K562 (cell line): ENCODE measurements around the gene KCND1. TPM values are rescaled to one million over a fixed set of nuclear protein-coding genes. Genes with fewer than 3 reads are reported as not detected.

Experiments
- EWSR1 ChIP-seq: fragments of 450-650 bp; IDR thresholded peaks from 2 replicates; pipeline ENCODE4 v1.6.1; 2018; ENCODE audit warnings: borderline replicate concordance, mild to moderate bottlenecking, low read depth, moderate library complexity; ENCODE audit not compliant: partially characterized antibody
- GTF2F1 ChIP-seq: IDR thresholded peaks from 2 replicates; pipeline ENCODE4 v1.6.1; 2011; ENCODE audit warnings: low read depth, low read length, improper control_type of control experiment
- HDGF ChIP-seq: fragments of 450-650 bp; IDR thresholded peaks from 2 replicates; pipeline ENCODE4 v1.6.1; 2016
- LCOR ChIP-seq: sonication (generic); formaldehyde crosslinking; IDR thresholded peaks from 2 replicates; pipeline ENCODE4 v1.8.0; 2022; ENCODE audit warnings: mild to moderate bottlenecking, missing genetic modification reagents
- LEF1 ChIP-seq: fragments of 450-650 bp; IDR thresholded peaks from 2 replicates; pipeline ENCODE4 v1.6.1; 2016; ENCODE audit warnings: mild to moderate bottlenecking
- PHF8 ChIP-seq: fragments of 200-600 bp; sonication (generic); IDR thresholded peaks from 2 replicates; pipeline ENCODE4 v1.6.1; 2012; ENCODE audit warnings: mixed run types, mild to moderate bottlenecking, inconsistent platforms, low read length, moderate library complexity, borderline replicate concordance
- POLR2H ChIP-seq: IDR thresholded peaks from 2 replicates; pipeline ENCODE4 v1.6.1; 2016; ENCODE audit warnings: missing genetic modification characterization, low read depth, mild to moderate bottlenecking, control low read depth, missing compliant biosample characterization, moderate library complexity
- TAF7 ChIP-seq: fragments of 450-650 bp; IDR thresholded peaks from 2 replicates; pipeline ENCODE4 v1.6.1; 2016; ENCODE audit warnings: missing genetic modification characterization, missing compliant biosample characterization
- ZNF407 ChIP-seq: fragments of 450-650 bp; IDR thresholded peaks from 2 replicates; pipeline ENCODE4 v1.6.1; 2016; ENCODE audit warnings: low read depth
- ZNF668 ChIP-seq: fragments of 250-450 bp; sonication (Bioruptor Pico); IDR thresholded peaks from 2 replicates; pipeline ENCODE4 v1.8.0; 2022; ENCODE audit warnings: mild to moderate bottlenecking, inconsistent platforms
- ZNF695 ChIP-seq: fragments of 450-650 bp; formaldehyde crosslinking; IDR thresholded peaks from 2 replicates; pipeline ENCODE4 v1.4.0; 2020; ENCODE audit warnings: mild to moderate bottlenecking, moderate library complexity
- polyA plus RNA-seq, 8 experiments: library from polyadenylated mRNA; depleted of rRNA in 4 of 8; stranded (reverse) in 5 of 8; unstranded in 3 of 8; fragments of >200 nt; fragmentation: Nextera tagmentation in 2 of 8; fragmentation: Illumina TruSeq in 1 of 8; extraction: Ambion mirVana in 2 of 8; extraction: Trizol in 1 of 8; gene quantifications; 2 replicates each; pipeline versions ENCODE4 v1.2.1 to v1.2.3, GENCODE V29; 2011 to 2014; ENCODE audit warnings: inconsistent platforms in 1 of 8, missing spikeins in 1 of 8
- total RNA-seq, 7 experiments: library from RNA; depleted of rRNA in 6 of 7; stranded (reverse); fragments of >200 nt in 6 of 7; fragmentation: Illumina TruSeq in 2 of 7; extraction: Trizol in 2 of 7; gene quantifications; 2 replicates each; pipeline versions ENCODE4 v1.2.1 to v1.2.3, GENCODE V29; 2011 to 2021; ENCODE audit warnings: low replicate concordance in 1 of 7
- TF ChIP-seq, protein P1 (sequence below): sonication (generic); formaldehyde crosslinking; IDR thresholded peaks from 2 replicates; pipeline ENCODE4 v1.8.0; 2023; ENCODE audit warnings: mild to moderate bottlenecking, missing genetic modification reagents
- TF ChIP-seq, protein P2 (sequence below): fragments of 450-650 bp; IDR thresholded peaks from 2 replicates; pipeline ENCODE4 v1.6.1; 2016; ENCODE audit warnings: antibody characterized with exemption
- TF ChIP-seq, protein P3 (sequence below): sonication (generic); formaldehyde crosslinking; IDR thresholded peaks from 2 replicates; pipeline ENCODE4 v1.8.1; 2022; ENCODE audit warnings: missing genetic modification reagents

Gene KCND1
- total and polyA plus RNA-seq, 9 of the 15 experiments (the other 6 are each of a cell fraction or from before 2014, with no cell fraction given) = 0.06 to 0.83 (median 0.39) TPM; not detected in 1

DNA sequence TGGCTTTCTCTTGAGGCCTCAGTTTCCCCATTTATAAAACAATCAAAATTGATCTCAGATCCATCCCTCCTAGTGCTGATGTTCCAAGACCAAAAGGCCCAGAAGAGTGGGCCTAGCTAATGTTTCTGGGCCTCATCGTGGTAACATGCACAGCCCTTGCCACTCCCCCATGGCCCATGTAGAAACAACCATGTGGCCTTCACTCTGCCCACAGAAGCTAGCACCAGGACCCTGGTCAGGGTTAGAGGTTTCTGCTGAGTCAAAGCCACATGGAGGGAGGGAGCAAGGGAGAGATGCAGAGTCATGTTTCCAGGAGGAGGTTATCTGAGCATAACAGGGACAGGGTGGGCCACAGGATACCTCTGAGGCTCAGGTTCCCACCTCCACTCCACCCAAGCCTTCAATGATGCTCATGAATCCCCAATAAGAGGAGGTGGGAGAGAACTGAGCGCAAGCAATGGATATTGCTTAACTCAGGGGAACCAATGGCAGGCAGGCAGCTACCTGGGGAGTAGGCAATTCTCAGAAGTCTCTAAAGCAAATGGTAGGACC is 31.2 kb downstream of the KCND1 start (continued):
- TF ChIP-seq ZNF407 = no peak
- TF ChIP-seq ZNF668 (CRISPR knock-in tag) = peak; percentile 86; the same call in 1 of the 2 replicates
- no peak for TF ChIP-seq ZNF695 (CRISPR knock-in tag)
- no peak for TF ChIP-seq LEF1
- no peak for TF ChIP-seq POLR2H (tag)
- TF ChIP-seq, protein P1, sequence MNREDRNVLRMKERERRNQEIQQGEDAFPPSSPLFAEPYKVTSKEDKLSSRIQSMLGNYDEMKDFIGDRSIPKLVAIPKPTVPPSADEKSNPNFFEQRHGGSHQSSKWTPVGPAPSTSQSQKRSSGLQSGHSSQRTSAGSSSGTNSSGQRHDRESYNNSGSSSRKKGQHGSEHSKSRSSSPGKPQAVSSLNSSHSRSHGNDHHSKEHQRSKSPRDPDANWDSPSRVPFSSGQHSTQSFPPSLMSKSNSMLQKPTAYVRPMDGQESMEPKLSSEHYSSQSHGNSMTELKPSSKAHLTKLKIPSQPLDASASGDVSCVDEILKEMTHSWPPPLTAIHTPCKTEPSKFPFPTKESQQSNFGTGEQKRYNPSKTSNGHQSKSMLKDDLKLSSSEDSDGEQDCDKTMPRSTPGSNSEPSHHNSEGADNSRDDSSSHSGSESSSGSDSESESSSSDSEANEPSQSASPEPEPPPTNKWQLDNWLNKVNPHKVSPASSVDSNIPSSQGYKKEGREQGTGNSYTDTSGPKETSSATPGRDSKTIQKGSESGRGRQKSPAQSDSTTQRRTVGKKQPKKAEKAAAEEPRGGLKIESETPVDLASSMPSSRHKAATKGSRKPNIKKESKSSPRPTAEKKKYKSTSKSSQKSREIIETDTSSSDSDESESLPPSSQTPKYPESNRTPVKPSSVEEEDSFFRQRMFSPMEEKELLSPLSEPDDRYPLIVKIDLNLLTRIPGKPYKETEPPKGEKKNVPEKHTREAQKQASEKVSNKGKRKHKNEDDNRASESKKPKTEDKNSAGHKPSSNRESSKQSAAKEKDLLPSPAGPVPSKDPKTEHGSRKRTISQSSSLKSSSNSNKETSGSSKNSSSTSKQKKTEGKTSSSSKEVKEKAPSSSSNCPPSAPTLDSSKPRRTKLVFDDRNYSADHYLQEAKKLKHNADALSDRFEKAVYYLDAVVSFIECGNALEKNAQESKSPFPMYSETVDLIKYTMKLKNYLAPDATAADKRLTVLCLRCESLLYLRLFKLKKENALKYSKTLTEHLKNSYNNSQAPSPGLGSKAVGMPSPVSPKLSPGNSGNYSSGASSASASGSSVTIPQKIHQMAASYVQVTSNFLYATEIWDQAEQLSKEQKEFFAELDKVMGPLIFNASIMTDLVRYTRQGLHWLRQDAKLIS = no peak
- no peak for TF ChIP-seq GTF2F1
- TF ChIP-seq, protein P2, sequence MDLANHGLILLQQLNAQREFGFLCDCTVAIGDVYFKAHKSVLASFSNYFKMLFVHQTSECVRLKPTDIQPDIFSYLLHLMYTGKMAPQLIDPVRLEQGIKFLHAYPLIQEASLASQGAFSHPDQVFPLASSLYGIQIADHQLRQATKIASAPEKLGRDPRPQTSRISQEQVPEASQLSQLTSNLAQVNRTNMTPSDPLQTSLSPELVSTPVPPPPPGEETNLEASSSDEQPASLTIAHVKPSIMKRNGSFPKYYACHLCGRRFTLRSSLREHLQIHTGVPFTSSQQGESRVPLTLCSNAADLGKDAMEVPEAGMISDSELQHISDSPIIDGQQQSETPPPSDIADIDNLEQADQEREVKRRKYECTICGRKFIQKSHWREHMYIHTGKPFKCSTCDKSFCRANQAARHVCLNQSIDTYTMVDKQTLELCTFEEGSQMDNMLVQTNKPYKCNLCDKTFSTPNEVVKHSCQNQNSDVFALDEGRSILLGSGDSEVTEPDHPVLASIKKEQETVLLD = 0 out of 2 replicates have a peak, but pooled peaks have one; percentile 39
- no peak for TF ChIP-seq EWSR1
- no peak for TF ChIP-seq LCOR
- no peak for TF ChIP-seq PHF8
- TF ChIP-seq TAF7 = no peak
- TF ChIP-seq, protein P3, sequence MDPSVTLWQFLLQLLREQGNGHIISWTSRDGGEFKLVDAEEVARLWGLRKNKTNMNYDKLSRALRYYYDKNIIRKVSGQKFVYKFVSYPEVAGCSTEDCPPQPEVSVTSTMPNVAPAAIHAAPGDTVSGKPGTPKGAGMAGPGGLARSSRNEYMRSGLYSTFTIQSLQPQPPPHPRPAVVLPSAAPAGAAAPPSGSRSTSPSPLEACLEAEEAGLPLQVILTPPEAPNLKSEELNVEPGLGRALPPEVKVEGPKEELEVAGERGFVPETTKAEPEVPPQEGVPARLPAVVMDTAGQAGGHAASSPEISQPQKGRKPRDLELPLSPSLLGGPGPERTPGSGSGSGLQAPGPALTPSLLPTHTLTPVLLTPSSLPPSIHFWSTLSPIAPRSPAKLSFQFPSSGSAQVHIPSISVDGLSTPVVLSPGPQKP (CRISPR knock-in tag) = no peak
- no peak for TF ChIP-seq HDGF
